ENCODE measurements around the gene ZNF516.

GRCh38 chr18:76373297-76373696 is 121.7 kb downstream of the ZNF516 start:
- no peak for TF ChIP-seq CTCF (IDR thresholded peaks at IDR 0.05; ENCODE audit: borderline replicate concordance, extremely low read depth, low read length, poor library complexity, severe bottlenecking)
- TF ChIP-seq EZH2 (IDR thresholded peaks at IDR 0.05; ENCODE audit: borderline replicate concordance, low read depth, low read length, severe bottlenecking) = no peak
